GM04503 (cell line): ENCODE results near the gene GID8.

Source experiments
- DNase-seq: peaks from one replicate; pipeline ENCODE4 v3.0.0-alpha.2; 2012; ENCODE audit warnings: low read depth

The GID8 gene

DNA sequence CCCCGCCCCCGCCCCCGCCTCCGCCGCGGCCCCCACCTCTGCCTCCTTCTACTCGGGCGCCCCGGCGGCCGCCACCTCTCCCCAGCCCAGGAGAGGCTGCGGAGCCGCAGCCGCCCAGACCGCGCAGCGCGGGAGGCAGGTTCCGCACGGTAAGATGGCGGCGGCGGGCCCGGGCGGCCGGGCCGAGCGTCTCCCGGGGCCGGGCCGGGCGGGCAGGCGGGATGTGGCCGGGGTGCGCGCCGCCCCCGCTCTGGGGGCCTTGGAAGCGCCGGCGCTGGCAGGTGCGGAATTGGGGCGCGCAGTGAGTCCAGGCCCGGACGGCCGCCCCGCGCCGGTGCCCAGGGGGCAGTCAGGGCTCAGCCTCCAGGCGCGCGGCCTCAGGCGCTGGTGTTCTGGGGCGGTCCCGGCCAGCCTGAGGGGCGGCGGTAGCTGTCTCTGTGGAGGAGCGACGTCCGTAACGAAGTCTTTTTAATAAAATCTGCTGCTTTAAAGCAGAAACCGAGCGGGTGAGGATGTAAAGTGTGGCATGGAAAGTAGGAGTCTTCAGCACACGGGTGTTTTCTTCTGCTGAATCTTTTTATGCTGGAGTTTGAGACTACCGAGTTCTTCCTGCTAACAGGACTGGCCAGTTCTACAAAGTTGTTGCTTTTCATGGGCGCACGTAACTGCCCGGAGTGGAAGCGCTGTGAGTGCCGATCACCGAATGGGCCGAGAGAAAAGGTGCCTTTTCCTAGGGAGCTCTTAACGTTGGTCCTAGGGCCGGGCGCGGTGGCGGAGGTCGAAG lies at the start of gene GID8:
GID8 (plus strand) TSS at position 43 of the 784 bp plus-strand sequence. CDS start 3,356 bp downstream, outside the sequence.
- no peak for DNase-seq

DNA sequence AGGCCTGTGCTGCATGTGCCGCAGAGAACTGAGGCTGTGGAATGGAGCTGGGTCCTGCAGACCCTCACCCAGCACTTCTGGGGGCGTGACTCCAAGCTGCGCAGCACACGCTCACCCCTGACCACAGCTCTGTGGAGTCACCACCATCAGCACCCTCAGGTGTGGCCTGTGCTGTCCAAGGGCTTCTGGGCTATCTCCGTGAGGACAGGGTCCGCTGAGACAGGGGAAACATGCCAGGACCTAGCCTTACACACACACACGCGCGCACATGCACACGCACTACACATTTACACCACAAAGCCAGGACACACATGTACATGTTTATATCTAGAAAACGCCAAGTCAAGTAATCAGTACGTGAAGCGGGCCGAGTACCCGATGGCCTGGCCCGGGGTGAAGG lies 49.5 kb upstream of the GID8 start:
- DNase-seq, result no peak

DNA sequence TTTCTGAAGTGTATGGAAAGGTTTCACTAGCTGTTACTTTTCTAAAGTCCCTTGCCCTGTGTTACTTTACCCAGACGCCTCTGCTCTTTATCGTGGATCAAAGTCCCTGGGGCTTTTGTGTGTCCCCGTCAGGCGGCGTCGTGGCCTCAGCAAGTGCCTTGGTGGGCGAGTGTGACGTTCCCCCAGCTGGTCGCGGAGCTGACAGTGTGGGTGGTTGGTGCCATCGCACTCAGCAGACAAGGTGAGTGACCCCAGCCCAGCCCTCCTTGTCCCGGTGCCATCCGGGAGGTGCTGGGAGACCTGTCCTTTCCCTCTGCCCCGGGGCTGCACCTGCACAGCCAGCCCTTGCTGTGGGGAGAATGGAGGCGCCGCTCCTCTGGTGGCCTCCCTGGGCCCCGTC lies 49.0 kb upstream of the GID8 start:
- DNase-seq, result no peak

DNA sequence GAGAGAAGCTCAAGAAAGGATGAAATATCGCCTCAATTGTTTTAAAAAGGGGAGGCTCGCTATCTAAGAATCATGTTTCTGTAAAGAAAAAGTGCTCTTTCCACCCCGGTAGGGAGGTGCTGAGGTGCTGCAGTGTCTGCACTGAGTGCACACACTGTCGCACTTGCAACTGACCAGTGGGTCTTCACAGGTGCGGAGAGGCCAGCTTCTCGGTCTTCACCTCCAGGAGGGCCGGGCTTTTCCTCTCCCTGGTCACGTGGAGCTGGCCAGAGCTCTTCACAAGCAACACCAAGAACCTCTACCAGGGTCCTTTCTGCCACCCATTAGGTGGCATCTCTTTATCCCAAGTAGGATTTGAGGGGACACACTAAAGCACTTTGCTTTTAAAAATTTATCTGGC lies 48.5 kb upstream of the GID8 start:
- DNase-seq, result no peak

DNA sequence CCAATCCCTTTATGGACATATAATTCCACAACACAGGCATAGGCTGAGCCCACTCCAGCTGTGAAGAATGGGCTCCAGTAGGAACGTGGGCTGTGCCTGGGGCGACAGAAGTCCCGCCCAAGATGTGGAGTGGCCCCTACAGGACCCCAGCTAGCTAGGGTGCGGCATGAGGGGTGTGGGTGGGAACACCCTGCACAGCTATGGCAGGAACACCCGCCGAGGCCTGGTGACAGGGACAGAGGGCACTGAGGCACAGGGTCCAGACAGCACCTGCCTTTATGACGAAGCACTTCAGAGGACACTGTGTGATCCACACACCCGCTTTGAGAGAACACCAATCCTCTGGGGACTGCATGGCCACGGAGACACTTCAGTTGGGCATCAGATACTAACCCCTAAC lies 48.1 kb upstream of the GID8 start:
- DNase-seq, result no peak

DNA sequence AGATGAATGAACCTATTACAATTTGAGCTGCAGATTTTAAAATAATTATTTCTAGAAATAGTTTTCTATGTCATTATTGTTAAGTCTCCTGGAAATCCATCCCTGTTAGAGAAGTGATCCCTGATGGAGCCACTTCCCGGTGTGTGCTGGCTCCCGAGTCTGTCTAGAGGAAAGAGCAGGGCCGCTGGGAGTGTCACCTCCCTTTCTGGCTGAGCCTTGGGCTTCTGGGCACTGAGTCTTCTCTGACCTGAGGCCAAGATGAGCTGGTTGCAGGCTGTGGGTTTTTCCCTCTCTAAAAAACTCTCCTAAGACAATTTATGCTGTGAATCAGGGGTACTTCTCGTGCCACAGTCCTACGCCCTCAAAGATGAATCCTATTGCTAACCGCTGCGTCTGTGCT lies 47.5 kb upstream of the GID8 start:
- DNase-seq, result no peak

DNA sequence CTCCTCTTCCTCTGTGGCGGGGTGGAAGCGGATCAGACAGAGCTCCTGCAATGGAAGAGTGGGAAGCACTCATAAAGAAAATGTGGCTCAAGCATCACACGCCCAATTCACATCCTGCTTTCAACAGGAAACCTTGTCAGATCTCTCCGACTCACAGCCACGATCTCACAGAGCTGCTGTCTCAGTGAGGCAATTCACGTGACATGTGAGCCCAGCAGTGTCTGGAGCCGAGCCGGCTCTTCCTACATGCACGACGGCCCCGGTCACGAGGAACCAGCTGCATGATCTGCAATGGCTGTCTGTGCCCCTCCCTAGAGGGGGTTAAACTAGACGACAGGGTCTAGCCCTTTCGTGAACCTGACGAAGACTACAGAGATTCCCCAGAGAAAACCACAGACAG lies 46.8 kb upstream of the GID8 start:
- no peak for DNase-seq

DNA sequence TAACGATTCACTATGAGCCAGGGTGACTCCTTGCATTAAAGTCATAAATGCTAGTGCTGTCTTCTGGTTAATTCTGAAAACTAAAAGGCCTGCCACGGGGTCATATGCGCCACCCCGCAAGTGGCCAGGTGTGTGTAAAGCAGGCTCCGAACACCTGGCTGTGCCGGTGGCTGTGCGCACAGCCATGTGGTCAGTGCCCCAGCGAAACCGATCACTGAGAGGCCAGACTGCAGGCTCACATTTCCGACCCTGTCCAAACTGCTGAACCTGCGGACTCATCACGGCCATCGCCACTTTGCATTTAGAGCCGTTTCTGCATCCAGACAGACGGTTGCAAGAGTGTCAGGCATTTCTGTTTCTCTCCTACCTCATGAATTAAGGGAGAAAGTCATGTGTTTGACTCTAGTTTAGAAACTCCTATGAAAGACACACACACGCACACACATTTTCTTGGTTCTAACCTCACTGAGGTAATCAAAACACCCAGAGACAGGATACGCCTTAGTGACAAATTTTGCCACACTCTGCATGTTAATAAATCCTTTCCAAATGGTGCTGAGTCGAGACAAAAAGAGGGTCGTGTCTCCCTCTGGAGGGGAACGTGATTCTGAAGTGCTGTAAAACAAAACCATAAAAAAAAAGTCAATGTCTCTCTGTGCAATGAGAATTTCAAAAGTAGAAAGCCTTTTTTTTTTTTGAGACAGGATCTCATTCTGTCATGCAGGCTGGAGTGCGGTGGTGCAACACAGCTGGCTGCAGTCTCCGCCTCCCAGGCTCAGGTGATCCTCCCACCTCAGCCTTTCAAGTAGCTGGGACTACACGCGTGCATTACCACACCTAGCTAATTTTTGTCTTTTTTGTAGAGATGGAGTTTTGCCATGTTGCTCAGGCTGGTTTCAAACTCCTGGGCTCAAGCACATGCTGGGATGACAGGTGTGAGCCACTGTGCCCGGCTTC lies 45.3 kb upstream of the GID8 start:
- no peak for DNase-seq

DNA sequence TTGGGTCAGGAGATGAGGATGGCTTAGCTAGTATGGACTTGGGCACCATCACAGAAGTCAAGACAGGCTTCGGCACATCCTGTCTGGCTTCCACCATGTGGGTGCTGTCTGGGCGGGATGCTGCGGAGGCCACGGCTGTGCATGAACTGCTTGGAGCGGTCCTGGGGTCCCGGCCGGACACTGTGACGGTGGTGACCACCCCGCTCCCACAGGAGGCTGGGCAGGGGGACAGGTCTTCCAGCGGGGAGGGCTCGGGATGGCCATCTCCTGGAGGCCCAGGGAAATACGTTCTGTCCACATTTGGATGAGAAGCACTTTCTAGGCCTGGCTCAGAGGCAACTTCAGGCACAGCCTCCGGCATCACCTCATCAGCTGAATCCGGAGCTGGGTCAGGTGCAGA lies 44.2 kb upstream of the GID8 start:
- no peak for DNase-seq

DNA sequence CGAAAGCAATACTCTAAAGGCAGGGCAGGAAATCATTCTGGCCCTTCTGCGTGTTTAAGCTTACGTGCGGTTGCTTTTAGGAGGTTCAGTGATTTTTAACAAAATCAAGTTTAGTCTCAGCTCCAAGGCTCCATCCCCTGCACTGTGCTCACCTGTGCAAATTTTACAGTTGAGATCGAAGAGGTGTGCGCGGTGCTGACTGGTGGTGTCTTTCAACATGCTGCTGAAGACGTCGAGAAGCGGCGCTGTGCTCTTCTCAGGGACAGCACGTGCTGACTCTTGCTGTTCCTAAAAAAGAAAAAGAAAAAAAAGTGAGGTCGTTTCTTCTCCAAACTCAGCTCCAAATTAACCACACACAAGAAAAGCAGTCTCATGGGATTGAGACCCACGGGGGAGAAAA lies 43.7 kb upstream of the GID8 start:
- no peak for DNase-seq

DNA sequence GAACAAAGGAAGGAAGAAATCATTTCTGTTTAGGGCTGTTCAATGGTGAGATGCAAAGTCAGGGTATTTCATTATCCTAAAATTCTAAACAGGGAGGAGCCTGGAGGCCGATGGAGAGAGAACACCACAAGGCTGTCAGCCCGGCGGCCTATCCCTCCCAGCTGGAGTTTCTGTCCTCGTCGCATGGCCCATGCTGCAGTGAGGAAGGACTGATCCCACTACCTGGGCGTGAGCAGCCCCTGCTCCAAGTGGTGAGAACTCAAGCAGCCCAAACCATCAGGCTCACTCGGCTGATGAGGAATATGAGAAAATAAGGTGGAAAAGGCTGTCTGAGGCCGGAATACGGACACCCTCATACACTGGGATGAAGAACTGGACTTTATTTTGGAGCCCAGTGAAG lies 42.4 kb upstream of the GID8 start:
- no peak for DNase-seq

DNA sequence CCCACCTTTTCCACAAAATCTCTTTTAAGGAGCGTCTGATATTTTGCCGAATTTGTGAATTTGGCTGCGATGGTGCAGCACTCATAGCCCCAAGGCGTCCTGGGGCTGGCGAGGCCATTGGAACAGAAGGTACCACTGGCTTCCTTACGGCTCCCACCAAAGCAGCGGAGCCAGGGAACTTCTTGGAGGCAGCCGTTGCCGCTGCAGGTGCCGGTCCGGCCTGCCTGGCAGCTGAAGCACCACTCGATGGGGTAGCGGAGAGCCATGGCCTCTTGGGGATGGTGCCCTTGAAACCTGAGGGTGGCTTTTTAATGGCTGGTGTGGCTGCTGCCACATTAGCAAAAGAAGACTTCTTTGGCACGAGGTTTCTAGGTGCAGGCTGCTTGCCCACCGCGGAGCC lies 41.4 kb upstream of the GID8 start:
- DNase-seq, result no peak

DNA sequence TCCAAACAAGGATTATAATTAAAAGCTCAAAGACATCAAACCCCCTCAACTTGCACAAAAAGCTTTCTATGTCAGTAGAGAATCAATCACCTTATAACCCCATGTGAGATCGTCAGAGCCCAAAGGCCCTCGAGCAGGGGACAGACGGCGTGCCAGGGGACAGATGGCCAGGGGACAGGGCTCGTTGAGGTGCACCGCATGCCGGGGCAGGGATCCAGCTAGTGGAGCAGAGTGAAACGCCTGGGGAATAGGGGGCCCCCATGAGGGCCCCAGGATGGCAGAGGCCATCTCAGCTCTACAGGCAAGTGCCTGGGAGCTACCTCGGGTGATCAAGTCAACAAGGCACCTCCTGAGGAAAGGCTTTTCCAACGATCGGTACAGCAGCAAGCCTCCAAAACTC lies 40.3 kb upstream of the GID8 start:
- no peak for DNase-seq

DNA sequence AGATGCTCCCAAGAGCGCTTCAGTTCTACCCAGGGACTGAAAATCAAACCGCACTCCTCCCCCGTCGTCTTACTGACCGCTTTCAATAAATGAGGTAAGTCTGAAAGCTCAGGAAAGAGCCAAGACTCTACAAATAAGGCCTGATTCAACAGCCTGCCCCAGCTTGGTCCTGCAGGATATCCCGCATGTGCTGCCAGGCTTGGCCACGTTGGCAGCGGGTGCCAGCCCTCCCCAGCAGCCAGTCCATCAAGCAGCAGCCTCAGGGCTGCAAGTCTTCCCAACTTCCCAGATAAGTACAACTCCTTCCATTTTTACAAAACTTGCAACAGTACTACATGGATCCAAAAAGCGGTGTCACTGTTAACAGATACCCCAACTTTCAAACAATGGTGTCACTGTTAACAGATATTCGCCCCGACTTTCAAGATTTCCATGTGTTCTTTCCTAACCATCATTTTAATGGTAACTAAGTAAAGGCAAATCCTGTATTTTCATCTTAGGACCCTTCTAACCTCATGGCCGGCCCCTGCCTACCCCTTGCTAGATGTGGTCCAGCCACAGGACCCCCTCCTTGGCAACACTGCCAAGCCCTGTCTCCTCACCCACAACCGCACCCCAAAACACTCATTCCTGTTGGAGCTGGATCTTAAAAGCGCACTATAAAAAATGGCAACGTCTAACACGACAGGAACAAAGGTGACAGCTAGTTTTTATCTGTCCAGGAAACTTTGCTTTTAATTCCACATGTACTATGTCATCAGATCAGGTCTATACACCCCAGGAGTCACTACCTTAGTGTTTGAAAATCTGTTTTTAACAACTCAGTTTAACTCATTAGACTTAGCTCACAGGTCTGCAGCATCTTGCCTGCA lies 39.6 kb upstream of the GID8 start:
- DNase-seq, result no peak

DNA sequence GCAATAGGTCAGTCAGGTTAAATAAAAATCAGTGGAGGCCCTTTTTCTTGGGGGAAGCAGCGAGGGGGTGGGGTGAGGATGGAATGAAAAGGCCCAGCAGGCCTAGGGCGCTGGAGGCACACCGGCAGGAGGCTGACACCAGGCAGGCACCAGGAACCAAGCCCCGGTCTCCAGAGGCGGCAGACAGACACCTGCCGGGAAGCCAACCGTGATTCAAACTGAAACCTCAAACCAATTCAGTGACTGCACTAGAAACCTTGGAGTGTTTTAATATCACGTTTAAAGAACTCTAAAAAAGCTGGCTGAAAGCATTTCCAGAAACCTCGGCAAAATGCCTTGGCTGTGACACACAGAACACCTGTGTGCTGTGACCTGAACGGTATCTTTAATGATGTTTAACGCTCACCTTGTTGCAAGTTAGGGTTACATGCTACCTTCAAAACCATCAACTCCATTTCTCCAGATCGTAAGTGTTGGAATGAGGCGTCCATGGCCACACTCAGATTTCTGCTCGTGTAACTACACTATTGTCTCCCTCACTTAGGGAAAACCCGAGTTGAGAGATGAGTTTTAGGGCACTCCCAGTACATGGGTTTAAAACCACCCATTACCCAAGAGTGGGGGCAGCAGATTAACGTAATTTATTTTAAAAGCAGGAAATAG lies 38.8 kb upstream of the GID8 start:
- no peak for DNase-seq

DNA sequence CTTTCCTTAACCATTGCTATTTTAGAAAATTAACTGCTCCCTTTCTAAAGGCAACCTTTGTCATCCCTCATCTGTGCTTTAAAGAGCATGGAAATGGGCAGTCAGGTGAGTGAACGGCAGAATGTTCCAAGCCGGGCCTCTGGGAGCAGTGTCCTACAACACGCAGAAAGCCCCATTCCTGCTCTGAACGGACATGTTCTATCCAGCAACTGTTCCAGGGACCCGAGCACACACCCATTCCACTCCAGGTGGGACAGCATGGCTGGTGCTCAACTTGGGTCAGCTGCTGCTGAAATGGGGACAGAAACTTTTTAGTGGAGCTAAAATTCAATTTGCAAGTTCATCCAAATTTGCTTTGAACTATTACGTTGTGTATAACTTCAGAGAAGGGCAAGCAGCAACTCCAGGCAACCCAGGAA lies 38.3 kb upstream of the GID8 start:
- DNase-seq, result no peak

DNA sequence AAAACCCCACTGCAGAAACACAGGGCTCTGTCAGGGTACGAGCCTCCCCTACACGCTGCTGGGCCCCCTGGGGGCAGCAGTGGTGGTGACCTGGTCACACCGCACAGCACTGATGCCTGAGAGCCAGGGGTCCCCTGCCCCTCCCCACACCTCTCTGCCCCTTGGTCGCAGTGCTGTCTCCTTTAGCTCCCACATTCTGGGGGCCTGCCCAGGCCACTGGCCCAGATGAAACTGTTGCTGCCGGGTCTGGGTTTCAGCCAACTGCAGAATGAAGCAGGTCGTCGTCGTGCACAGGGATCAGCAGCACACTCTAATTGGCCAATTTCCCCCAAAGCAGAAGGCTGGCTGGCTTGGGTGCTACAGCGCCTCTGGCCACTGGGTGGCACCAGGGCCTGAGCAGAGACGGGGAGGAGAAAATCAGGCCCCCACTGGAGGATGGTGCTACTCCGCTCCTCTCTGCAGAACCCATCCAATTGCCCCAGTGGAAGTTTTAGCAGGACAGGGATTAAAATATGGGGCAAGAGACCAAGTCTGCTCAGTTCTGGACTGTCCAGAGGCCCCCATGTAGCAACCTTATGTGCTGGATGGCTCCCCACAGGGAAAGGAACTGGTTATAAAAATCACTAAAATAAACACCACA lies 37.8 kb upstream of the GID8 start:
- DNase-seq, result no peak

DNA sequence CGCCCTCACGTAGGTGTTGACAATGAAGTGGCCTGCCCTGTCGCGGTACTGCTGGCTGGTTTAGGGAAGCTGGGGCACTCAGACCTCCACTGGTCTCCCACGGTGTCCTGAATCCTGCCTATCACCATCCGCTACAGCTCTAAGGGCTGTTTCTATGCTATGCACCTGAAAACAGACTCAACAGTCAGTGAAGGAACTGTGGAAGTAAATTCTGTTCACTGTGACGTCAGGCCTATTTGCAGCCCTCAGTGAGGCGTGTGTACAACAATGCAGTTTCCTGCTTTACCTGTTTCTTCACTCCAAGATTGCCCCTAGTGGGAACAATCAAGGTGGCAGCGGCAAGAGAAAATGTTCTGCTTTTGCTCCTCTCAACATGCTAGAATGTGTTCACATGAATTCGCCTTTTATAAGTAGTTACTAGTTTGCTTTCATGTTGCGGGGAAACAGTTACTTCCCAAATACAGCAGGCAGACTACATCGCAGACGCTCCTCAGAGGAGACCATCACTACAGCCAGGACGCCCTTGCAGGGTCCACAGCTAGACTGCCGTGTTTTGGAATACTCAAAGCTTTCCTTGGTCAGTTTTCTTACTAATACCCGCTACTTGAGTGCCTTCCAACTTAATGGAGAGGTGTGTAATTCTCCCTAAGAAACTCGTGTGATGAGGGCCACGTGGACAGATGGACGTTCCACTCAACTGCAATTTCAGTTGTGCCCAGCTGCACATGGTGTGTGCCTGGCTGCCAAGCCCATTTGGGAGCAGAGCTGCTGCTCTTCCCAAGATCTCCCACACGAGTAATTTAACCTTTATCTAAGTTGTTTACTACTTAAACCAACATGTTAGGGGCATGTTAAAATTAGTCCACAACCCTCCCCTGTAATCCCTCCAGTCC lies 37.0 kb upstream of the GID8 start:
- DNase-seq, result no peak

DNA sequence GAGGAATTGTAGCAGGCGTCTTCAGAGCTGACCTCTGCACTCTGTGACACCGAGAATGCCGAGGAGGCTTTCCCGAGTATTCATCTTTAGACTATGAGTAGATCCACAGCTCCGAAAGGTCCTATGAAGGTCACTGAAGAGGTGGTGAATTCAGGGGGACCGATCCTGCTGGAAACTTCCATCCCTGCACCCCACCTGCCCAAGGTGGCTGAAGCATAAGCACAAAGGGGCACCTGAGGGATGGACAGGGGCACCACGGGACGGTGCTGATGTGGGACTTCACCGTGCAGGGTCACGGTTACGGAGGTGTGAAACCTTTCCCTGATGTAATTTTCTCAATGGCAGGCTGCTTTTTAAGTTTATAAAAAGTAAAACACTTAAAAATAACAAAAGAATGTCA lies 36.1 kb upstream of the GID8 start:
- DNase-seq, result no peak

DNA sequence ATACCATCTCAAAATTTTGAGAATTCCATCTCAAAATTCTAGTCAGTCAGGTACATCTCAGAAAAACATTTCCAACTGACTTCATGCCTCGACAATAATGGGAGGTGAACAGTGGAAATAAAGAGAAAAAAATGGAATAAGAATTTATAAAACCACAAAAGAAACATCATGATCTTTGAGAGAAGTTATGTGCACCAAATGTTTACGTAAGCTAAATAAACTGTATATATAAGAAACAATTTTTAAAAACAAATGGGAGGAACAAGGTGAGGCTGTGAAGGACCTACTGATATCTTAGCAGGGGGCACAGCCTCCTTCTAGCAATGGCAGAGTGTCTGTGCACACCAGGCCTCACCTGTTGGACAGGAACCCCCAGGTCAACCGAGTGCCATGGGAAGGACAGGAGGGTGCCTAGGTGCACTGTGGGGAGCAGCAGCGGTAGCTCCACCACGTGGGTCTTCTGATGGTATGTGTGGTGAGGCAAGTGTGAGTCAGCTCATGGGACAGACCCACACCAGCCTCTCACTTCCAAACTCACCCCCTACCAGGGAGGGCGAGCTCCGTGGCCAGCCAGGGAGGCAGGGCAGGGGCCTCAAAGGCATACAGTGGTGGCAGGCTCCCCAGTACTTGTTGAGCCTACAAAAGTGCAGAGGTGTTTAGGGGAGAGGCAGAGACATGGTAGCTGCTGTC lies 34.9 kb upstream of the GID8 start:
- no peak for DNase-seq
